ENCODE measurements around the gene OR2T8. TPM values are rescaled to one million over a fixed set of nuclear protein-coding genes. Genes with fewer than 3 reads are reported as not detected.

The OR2T8 gene
- total and polyA plus RNA-seq, 4 donors = 0.70 TPM; not detected in 3

Other genes starting within 250 kb of the OR2T8 start
- gene OR13G1, start 240.5 kb upstream of the OR2T8 start, total RNA-seq = not detected
- not detected for gene OR13G1, start 240.5 kb upstream of the OR2T8 start, polyA plus RNA-seq
- gene OR6F1, start 203.6 kb upstream of the OR2T8 start, total RNA-seq = not detected
- gene OR6F1, start 203.6 kb upstream of the OR2T8 start, polyA plus RNA-seq = not detected
- gene OR14K1, start 181.6 kb upstream of the OR2T8 start, total RNA-seq = not detected
- gene OR14K1, start 181.6 kb upstream of the OR2T8 start, polyA plus RNA-seq = not detected
- gene OR14A2, start 172.1 kb upstream of the OR2T8 start, total RNA-seq = not detected
- gene OR14A2, start 172.1 kb upstream of the OR2T8 start, polyA plus RNA-seq = not detected
- not detected for gene OR1C1, start 159.7 kb upstream of the OR2T8 start, total RNA-seq
- gene OR1C1, start 159.7 kb upstream of the OR2T8 start, polyA plus RNA-seq = not detected
- gene OR14A16, start 96.1 kb upstream of the OR2T8 start, total RNA-seq = not detected
- not detected for gene OR14A16, start 96.1 kb upstream of the OR2T8 start, polyA plus RNA-seq
- gene OR11L1, start 78.4 kb upstream of the OR2T8 start, total RNA-seq = not detected
- not detected for gene OR11L1, start 78.4 kb upstream of the OR2T8 start, polyA plus RNA-seq
- gene TRIM58, start 63.1 kb upstream of the OR2T8 start, total RNA-seq = 10 to 100 TPM in 1 of 2 donors, under 1 TPM in 1; 0.17 to 88.7 TPM
- gene TRIM58, start 63.1 kb upstream of the OR2T8 start, polyA plus RNA-seq = under 1 TPM; 0.06 to 0.10 TPM
- 10 to 100 TPM in 1 of 2 donors, not detected in 1; 13.4 TPM for gene OR2W3, start 24.7 kb upstream of the OR2T8 start, total RNA-seq
- gene OR2W3, start 24.7 kb upstream of the OR2T8 start, polyA plus RNA-seq = not detected
- gene OR2AJ1, start 4.6 kb downstream of the OR2T8 start, total RNA-seq = not detected
- not detected for gene OR2AJ1, start 4.6 kb downstream of the OR2T8 start, polyA plus RNA-seq
- under 1 TPM; 0.08 to 0.09 TPM for gene OR2L8, start 28.6 kb downstream of the OR2T8 start, total RNA-seq
- not detected for gene OR2L8, start 28.6 kb downstream of the OR2T8 start, polyA plus RNA-seq
- not detected for gene OR2AK2, start 45.0 kb downstream of the OR2T8 start, total RNA-seq
- gene OR2AK2, start 45.0 kb downstream of the OR2T8 start, polyA plus RNA-seq = not detected
- under 1 TPM in 1 of 2 donors, not detected in 1; 0.09 TPM for gene OR2L5, start 93.4 kb downstream of the OR2T8 start, total RNA-seq
- gene OR2L5, start 93.4 kb downstream of the OR2T8 start, polyA plus RNA-seq = not detected
- gene OR2L2, start 109.8 kb downstream of the OR2T8 start, total RNA-seq = not detected
- under 1 TPM in 1 of 2 donors, not detected in 1; 0.03 TPM for gene OR2L2, start 109.8 kb downstream of the OR2T8 start, polyA plus RNA-seq
- gene OR2L3, start 126.6 kb downstream of the OR2T8 start, total RNA-seq = under 1 TPM; under 0.01 to 0.05 TPM
- gene OR2L3, start 126.6 kb downstream of the OR2T8 start, polyA plus RNA-seq = not detected
- not detected for gene OR2L13, start 174.9 kb downstream of the OR2T8 start, total RNA-seq
- gene OR2L13, start 174.9 kb downstream of the OR2T8 start, polyA plus RNA-seq = not detected
- gene OR2M5, start 224.9 kb downstream of the OR2T8 start, total RNA-seq = not detected
- gene OR2M5, start 224.9 kb downstream of the OR2T8 start, polyA plus RNA-seq = not detected

Data from liver (tissue), 4 donors.